ENCODE data around the gene F5. TPM values are rescaled to one million over a fixed set of nuclear protein-coding genes. Genes with fewer than 3 reads are reported as not detected.

The F5 gene
- total RNA-seq, 2 donors from 2014 or later, result 0.47 to 0.55 TPM

Other genes with a start within 250 kb of the F5 start
- 10 to 100 TPM in 1 of 2 donors, 1 to 10 TPM in 1; 8.8 to 10.8 TPM for gene NME7, start 218.7 kb downstream of the F5 start, total RNA-seq
- gene BLZF1, start 218.3 kb downstream of the F5 start, total RNA-seq, result 10 to 100 TPM; 13.9 to 14.3 TPM
- gene CCDC181, start 159.0 kb downstream of the F5 start, total RNA-seq, result under 1 TPM; 0.14 to 0.31 TPM
- gene SLC19A2, start 100.5 kb downstream of the F5 start, total RNA-seq, result 1 to 10 TPM; 6.3 to 8.0 TPM
- gene SELP, start 43.6 kb upstream of the F5 start, total RNA-seq, result not detected
- 10 to 100 TPM; 29.5 to 66.8 TPM for gene SELL, start 125.1 kb upstream of the F5 start, total RNA-seq
- gene SELE, start 147.6 kb upstream of the F5 start, total RNA-seq, result not detected
- 10 to 100 TPM in 1 of 2 donors, 1 to 10 TPM in 1; 7.9 to 10.5 TPM for gene METTL18, start 208.4 kb upstream of the F5 start, total RNA-seq

Data from natural killer cell treated with Interleukin-12 subunit alpha and Interleukin-12 subunit beta and Interleukin-15 and Interleukin-18, amount 100 ng/mL, for 72 hours (primary cell).